Stimulated activated effector memory CD8-positive, alpha-beta T cell treated with anti-CD3 and anti-CD28 coated beads, Interleukin-12 subunit alpha, Interleukin-12 subunit beta, amount 100 ng/mL, for 72 hours (primary cell): Measurements from ENCODE around the gene SCUBE2.
A peak's percentile ranks its signal among the peaks of the same experiment; 100 is the strongest.
"Not testable (repeated sequence)": the region's sequence is repeated elsewhere in the genome, so short reads cannot be mapped to it uniquely, and the experiment has no call there.

Experiments
- ATAC-seq: fragments of 150-1000 bp; cut with Tn5 transposase; 2 replicates; pipeline ENCODE4 v1.10.0; 2021
- DNase-seq, 2 donors: peaks; one replicate each; pipeline ENCODE4 v3.0.0; 2021 to 2022; ENCODE audit warnings: low spot score in 2 of 2
- H3K27ac Mint-ChIP-seq: one replicate; pipeline ENCODE4 v1.8.0; 2022; ENCODE audit warnings: mild to moderate bottlenecking, mixed read lengths
- H3K36me3 Mint-ChIP-seq: one replicate; pipeline ENCODE4 v1.8.0; 2022; ENCODE audit warnings: mild to moderate bottlenecking, mixed read lengths
- H3K4me1 Mint-ChIP-seq: one replicate; pipeline ENCODE4 v1.8.0; 2022; ENCODE audit warnings: mixed read lengths
- H3K4me3 Mint-ChIP-seq: one replicate; pipeline ENCODE4 v1.8.0; 2022; ENCODE audit warnings: mild to moderate bottlenecking, mixed read lengths
- H3K9me3 Mint-ChIP-seq: one replicate; pipeline ENCODE4 v1.8.0; 2022; ENCODE audit warnings: mixed read lengths

SCUBE2 gene

DNA sequence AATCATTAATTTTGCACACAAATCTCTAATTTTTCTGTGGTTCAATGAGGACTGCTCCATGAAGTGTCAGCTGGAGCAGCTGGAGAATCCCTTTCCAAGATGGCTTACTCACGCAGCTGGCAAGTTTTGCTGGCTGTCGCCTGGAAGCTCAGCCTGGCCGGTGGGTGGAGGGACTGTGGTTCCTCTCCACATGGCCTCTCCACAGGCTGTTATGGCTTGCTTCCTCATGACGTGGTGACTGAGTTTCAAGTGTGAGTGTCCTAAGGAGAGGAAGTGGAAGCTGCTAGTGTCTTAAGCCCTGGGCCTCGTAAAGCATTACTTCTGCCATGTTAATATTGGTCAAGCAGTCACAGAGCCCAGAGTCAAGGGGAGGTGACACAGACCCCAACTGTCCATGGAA, 73.6 kb downstream of the SCUBE2 start:
- Mint-ChIP-seq H3K9me3 (no peaks in the 10 kb centered on the region), H3K36me3 (no peaks in the 10 kb centered on the region), H3K4me1 (no peaks in the 10 kb centered on the region), H3K4me3 (no peak overlapping the region), H3K27ac (no peak overlapping the region)
- DNase-seq (no peak), ATAC-seq (no peak)

DNA sequence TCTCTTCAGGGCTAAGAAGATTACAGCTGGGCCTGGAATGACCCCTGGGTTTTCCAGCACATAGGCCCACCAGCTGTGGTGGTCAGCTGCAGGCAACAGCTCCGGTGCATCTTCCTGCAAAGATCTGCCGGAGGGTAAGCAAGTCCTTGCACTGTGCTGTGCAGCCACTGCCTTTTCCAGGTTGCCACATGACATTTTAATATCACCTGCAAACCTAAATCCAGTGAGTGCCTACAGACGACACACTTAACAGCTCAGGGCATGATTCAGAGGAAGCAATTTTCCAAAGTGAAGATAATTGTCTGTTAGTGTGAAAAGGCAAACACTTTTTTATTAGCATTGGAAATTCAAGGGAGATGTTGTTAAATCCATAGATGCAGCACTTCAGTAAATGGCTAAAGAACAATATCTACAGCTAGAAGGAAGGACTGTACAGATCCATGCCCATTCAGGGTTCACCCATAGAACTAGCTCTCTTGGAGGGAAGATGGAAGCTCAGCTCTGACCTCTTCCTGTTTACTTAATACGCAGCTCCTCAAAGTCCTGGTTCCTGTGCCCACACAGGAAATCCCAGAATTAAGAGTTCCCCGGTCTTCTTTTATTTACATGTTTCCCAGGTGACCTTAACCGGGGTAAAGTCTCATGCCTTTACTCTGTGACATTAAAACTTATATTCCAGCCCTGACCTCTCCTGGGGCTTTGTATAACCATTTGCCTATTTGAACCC, 74.3 kb downstream of the SCUBE2 start:
- H3K4me1 Mint-ChIP-seq: no peaks in the 10 kb centered on the region
- H3K4me3 Mint-ChIP-seq: no peak overlapping the region
- ATAC-seq (no peak), DNase-seq (no peak)
- no peaks in the 10 kb centered on the region for H3K9me3 Mint-ChIP-seq
- H3K27ac Mint-ChIP-seq: no peak overlapping the region
- no peaks in the 10 kb centered on the region for H3K36me3 Mint-ChIP-seq

- no peaks in the 10 kb centered on the region for H3K36me3 Mint-ChIP-seq
- H3K4me3 Mint-ChIP-seq: no peak overlapping the region
- peak; percentile 84 for ATAC-seq
- H3K27ac Mint-ChIP-seq: no peak overlapping the region
- no peaks in the 10 kb centered on the region for H3K9me3 Mint-ChIP-seq
- peak; percentile 27 to 66 for DNase-seq
- H3K4me1 Mint-ChIP-seq: no peaks in the 10 kb centered on the region
Measured at GRCh38 chr11:9015677-9016076, 75.7 kb downstream of the SCUBE2 start.

- DNase-seq: no peak
- no peak overlapping the region for H3K27ac Mint-ChIP-seq
- peak; percentile 51 for ATAC-seq
- H3K9me3 Mint-ChIP-seq: peaks cover 4% of the 10 kb centered on the region
- H3K4me1 Mint-ChIP-seq: no peaks in the 10 kb centered on the region
- H3K4me3 Mint-ChIP-seq: no peak overlapping the region
- H3K36me3 Mint-ChIP-seq: no peaks in the 10 kb centered on the region
Measured at GRCh38 chr11:9014826-9015225, 76.6 kb downstream of the SCUBE2 start.

DNA sequence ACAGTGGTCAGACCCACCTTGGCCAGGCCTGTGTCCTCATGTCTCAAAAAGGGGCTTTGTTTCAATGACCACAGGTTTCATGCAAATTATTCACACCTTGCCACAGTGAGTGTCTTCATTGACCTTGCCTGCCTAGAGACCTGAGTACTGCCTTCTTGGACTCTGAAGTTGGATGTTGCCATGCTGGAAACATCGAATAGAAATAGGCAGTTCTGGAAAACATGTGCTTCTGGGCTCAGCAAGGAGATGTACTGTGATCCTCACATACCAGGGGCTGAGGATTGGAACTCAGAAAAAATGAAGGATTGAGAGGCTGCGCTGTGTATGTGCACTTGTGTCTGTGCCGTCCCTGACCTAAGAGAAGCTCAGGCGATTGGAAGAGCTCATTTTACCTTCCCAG, 78.0 kb downstream of the SCUBE2 start:
- no peaks in the 10 kb centered on the region for H3K36me3 Mint-ChIP-seq
- ATAC-seq (no peak), DNase-seq (no peak)
- H3K9me3 Mint-ChIP-seq: peaks cover 4% of the 10 kb centered on the region
- H3K4me3 Mint-ChIP-seq: no peak overlapping the region
- H3K4me1 Mint-ChIP-seq: no peaks in the 10 kb centered on the region
- no peak overlapping the region for H3K27ac Mint-ChIP-seq

DNA sequence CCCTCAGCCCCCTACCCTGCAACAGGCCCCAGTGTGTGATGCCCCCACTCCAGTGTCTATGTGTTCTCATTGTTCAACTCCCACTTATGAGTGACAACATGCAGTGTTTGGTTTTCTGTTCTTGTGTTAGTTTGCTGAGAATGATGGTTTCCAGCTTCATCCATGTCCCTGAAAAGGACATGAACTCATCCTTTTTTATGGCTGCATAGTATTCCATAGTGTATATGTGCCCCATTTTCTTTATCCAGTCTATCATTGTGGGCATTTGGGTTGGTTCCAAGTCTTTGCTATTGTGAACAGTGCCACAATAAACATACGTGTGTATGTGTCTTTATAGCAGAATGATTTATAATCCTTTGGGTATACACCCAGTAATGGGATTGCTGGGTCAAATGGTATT, 81.9 kb downstream of the SCUBE2 start:
- H3K4me1 Mint-ChIP-seq, DNase-seq: not testable (repeated sequence)

GRCh38 chr11:9008661-9009060, 82.7 kb downstream of the SCUBE2 start:
- no peak overlapping the region for H3K27ac Mint-ChIP-seq
- no peak for DNase-seq

More for the DNA sequence above, 81.9 kb downstream of the SCUBE2 start:
- H3K9me3 Mint-ChIP-seq, H3K4me3 Mint-ChIP-seq, H3K36me3 Mint-ChIP-seq, ATAC-seq, H3K27ac Mint-ChIP-seq: not testable (repeated sequence)

GRCh38 chr11:9008011-9008550, 83.3 kb downstream of the SCUBE2 start:
- Mint-ChIP-seq H3K9me3 (peaks cover 4% of the 10 kb centered on the region), H3K36me3 (no peaks in the 10 kb centered on the region), H3K27ac (no peak overlapping the region), H3K4me1 (peaks cover 13% of the 10 kb centered on the region), H3K4me3 (no peak overlapping the region)
- DNase-seq (no peak), ATAC-seq (no peak)

More at GRCh38 chr11:9008661-9009060, 82.7 kb downstream of the SCUBE2 start:
- Mint-ChIP-seq H3K9me3 (peaks cover 4% of the 10 kb centered on the region), H3K4me3 (no peak overlapping the region), H3K4me1 (peaks cover 9% of the 10 kb centered on the region), H3K36me3 (no peaks in the 10 kb centered on the region)
- no peak for ATAC-seq

DNA sequence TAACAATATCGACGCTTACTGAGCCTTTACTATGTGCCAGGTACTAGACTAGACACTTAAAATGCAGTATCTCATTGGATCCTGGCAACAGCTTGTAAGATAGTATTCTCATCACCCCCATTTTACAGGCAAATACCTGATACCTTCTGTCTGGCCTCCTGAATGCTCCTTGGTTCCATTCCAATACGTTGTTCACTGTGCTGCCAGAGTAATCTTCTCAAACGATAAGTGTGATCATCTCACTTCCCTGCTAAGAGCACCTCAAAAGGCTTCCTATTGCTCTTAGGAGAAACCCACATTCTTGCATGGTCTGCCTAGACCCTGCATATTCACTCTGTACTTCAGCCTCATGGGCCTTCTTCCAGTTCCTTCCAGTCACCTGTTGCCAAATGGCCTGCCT, 86.3 kb downstream of the SCUBE2 start:
- ATAC-seq (no peak), DNase-seq (no peak)
- H3K36me3 Mint-ChIP-seq: no peaks in the 10 kb centered on the region
- H3K4me3 Mint-ChIP-seq: peak overlapping the region; percentile 75
- H3K27ac Mint-ChIP-seq: no peak overlapping the region
- peaks cover 3% of the 10 kb centered on the region for H3K9me3 Mint-ChIP-seq
- H3K4me1 Mint-ChIP-seq: peaks cover 17% of the 10 kb centered on the region

DNA sequence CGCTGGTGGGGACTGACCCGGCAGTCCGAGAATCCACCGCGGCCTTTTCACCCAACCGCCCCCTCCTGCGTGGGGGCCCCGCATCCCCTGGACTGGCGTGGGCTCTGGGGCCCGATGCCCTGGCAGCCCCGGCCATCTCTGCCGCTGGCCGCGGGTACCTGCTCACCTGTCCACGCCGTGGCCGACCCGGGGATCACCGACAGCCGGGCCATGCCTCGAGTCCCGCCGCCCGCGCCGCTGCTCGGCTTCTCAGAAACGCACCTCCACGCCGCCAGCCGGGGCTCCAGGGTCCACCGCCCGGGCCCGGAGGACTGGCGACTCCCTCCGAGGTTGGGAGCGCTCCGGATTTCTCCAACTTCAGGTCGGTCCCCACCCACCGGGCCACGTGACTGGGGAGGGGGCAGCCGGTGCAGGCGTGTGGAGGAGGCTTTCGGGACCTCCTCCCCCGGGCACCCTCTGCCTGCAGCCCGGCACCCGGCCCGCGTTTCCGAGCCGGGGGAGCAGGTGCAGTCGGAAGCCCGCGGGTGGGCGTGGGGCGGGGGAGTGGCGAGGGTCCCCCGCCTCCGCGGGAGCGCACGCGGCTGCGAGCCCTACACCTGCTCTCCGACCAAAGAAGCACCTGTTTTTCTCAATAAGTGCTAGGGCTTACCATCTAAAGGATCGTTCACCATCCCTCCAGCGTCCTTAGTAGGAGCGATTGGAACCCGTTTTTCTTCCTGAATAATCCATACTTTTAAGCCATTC, 87.0 kb downstream of the SCUBE2 start:
- DNase-seq (peak in 1 of 2 donors; percentile 9), ATAC-seq (no peak)
- no peak overlapping the region for H3K27ac Mint-ChIP-seq

DNA sequence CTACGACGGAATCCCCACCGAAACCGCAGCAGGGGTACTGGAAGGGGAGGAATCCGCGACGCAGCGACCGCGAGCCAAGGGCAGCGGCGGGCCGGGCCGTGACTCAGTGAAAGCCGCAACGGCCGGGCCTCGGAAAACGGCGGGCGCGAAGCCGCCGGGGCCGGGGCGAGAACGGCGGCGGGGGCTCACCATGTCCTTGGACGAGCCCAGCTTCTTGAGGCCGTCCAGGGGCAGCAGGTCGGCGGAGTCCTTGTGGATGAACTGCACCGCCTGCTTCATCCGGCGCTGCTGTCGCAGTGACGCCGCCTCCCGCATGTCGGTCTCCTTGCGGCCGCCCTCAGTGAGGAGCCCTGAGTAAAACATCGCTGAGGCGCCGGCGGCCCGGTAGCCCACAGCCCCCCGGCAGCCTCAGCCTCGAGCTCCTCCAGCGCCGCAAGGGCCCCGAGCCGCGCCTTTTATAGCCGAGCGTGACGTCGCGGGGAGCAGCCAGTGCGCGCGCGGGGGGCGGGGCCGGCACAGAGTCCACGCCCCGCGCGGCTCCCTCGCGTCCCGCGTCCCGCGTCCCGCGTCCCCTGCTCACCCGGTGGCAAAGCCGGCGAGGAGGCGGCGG, 87.7 kb downstream of the SCUBE2 start, which contains the start of gene NRIP3:
Gene NRIP3, minus strand, starts transcription at position 429 of the 610 bp plus-strand sequence. Its CDS starts 66 bp downstream, at position 363.
- Mint-ChIP-seq H3K9me3 (no peaks in the 10 kb centered on the region), H3K4me3 (peak within 1 kb of the TSS; percentile 75), H3K36me3 (no peaks in the 10 kb centered on the region), H3K27ac (no peak within 1 kb of the TSS), H3K4me1 (peaks cover 17% of the 10 kb centered on the region)
- DNase-seq: peak; percentile 50 to 75
- ATAC-seq: peak; percentile 64

More for the DNA sequence above, 87.0 kb downstream of the SCUBE2 start:
- H3K4me3 Mint-ChIP-seq: peak overlapping the region; percentile 75
- H3K9me3 Mint-ChIP-seq: no peaks in the 10 kb centered on the region
- H3K36me3 Mint-ChIP-seq: no peaks in the 10 kb centered on the region
- peaks cover 17% of the 10 kb centered on the region for H3K4me1 Mint-ChIP-seq

DNA sequence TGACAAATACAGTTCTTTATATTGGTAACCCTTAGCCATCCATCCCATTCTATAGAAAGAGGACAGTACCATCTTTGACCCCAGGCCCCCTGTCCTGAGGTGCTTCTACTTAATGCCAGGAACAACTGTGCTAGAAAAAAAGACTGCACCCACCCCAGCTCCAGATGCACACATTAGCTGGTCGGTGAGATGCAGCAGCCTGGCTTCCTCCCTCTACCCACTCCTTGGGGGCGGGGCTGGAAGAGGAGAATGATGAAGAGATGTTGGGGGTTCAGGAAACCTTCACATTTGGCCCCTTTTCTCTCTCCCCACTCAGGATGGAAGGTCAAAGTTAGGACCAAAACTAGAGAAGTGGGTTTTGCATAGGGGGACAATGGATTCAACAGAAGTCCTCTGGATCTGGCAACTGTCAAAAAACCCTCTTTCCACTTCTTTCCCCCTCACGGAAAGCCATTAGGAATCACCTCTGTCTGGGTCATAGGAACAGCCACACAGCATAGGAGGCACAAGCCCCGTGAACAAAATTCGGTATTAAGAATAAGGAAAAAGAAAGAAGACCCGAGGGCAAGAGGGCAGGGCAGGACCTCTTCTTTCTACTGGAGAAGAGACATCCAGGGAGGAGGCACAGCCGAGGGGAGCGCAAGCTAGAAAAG, 88.4 kb downstream of the SCUBE2 start:
- DNase-seq (no peak), ATAC-seq (no peak)
- no peaks in the 10 kb centered on the region for H3K9me3 Mint-ChIP-seq
- H3K27ac Mint-ChIP-seq: no peak overlapping the region
- peaks cover 17% of the 10 kb centered on the region for H3K4me1 Mint-ChIP-seq
- H3K36me3 Mint-ChIP-seq: no peaks in the 10 kb centered on the region
- H3K4me3 Mint-ChIP-seq: peak overlapping the region; percentile 75

DNA sequence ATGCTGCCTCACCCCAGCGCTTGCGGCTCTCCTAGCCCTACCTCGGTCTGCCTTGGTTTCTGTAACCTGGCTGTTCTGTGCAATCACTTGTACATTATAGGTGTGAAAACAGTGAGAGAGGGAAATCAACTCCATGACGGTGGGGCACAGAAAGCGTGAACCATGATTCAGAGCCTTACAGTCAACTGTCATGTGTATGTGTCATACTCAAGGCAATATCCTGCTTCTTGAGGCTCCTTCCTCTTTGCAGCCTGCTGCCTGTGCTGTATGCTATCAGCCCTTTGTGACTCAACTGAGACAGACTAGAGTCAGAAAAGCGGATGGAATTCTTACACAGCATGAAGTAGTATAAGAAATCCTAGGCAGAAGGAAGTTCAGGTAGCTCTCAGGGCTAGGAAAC, 89.7 kb downstream of the SCUBE2 start:
- Mint-ChIP-seq H3K4me1 (peaks cover 17% of the 10 kb centered on the region), H3K27ac (no peak overlapping the region)
- peak; percentile 14 to 65 for DNase-seq

DNA sequence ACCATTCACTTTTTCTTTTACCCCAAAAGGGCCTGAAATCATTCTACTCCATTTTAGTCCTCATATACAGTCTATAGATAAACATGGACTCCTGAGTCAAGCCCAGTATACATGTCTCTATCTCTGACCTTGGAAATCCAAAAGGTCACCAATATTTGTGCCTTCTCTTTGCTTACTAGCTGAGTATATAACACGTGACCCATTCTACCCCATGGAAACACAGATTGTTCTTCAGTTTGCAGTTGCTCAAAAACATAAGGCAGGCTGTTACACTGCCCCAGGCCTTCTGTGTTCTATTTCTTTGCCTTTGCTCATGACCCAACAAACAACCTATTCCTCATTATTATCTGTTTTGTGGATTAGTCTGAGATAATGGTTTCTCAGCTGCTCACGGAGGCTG, 93.4 kb downstream of the SCUBE2 start:
- no peak overlapping the region for H3K4me3 Mint-ChIP-seq
- DNase-seq (no peak), ATAC-seq (no peak)
- peaks cover 4% of the 10 kb centered on the region for H3K4me1 Mint-ChIP-seq
- H3K9me3 Mint-ChIP-seq: no peaks in the 10 kb centered on the region
- H3K27ac Mint-ChIP-seq: no peak overlapping the region
- no peaks in the 10 kb centered on the region for H3K36me3 Mint-ChIP-seq

More for the DNA sequence above, 89.7 kb downstream of the SCUBE2 start:
- H3K4me3 Mint-ChIP-seq: no peak overlapping the region
- peak; percentile 98 for ATAC-seq
- no peaks in the 10 kb centered on the region for H3K9me3 Mint-ChIP-seq
- no peaks in the 10 kb centered on the region for H3K36me3 Mint-ChIP-seq

GRCh38 chr11:8997451-8997850, 93.9 kb downstream of the SCUBE2 start:
- no peak for DNase-seq
- H3K4me3 Mint-ChIP-seq: no peak overlapping the region
- no peaks in the 10 kb centered on the region for H3K36me3 Mint-ChIP-seq
- no peak for ATAC-seq
- H3K9me3 Mint-ChIP-seq: no peaks in the 10 kb centered on the region
- no peak overlapping the region for H3K27ac Mint-ChIP-seq
- H3K4me1 Mint-ChIP-seq: no peaks in the 10 kb centered on the region
